Spleen (tissue), 7 donors: Measurements from ENCODE around the gene GRIK2.

ENCODE experiments used
- CTCF ChIP-seq, 11 experiments: fragments of 200-600 bp in 7 of 11; fragments of 450-650 bp in 4 of 11; sonication (generic) in 4 of 11; IDR thresholded peaks in 8 of 11; conservative IDR thresholded peaks in 3 of 11; 1 replicate in 7 of 11; 2 replicates in 4 of 11; pipeline versions ENCODE4 v1.4.0 to v1.8.0; 2016 to 2021; ENCODE audit warnings: antibody characterized with exemption in 11 of 11, inconsistent platforms in 4 of 11, mild to moderate bottlenecking in 1 of 11
- POLR2A ChIP-seq, 3 donors: fragments of 450-650 bp; IDR thresholded peaks; one replicate each; pipeline ENCODE4 v1.5.1; 2017; ENCODE audit warnings: antibody characterized with exemption in 3 of 3, mild to moderate bottlenecking in 1 of 3
- POLR2AphosphoS5 ChIP-seq, 3 donors: sonication (generic); formaldehyde crosslinking; IDR thresholded peaks; one replicate each; pipeline ENCODE4 v1.5.1; 2017; ENCODE audit warnings: antibody characterized with exemption in 3 of 3
- donor health status: DM: no; HTN: no; CAD: no; lungs with moderate emphysema.
- donor health status: DM: no; HTN: no; CAD: no.
- donor health status: DM: no; HTN: no; CAD: no.

GRCh38 chr6:101435038-101435437, 41.5 kb downstream of the GRIK2 start:
- TF ChIP-seq CTCF (IDR thresholded peaks at IDR 0.05 in 8 of 11, conservative IDR thresholded peaks at IDR 0.05 in 3 of 11) = no peak
- no peak for TF ChIP-seq POLR2A (IDR thresholded peaks at IDR 0.05)
- TF ChIP-seq POLR2AphosphoS5 (IDR thresholded peaks at IDR 0.05) = no peak
